Esophagus squamous epithelium (tissue), 5 donors: ENCODE data around the gene NMNAT3. TPM values are rescaled to one million over a fixed set of nuclear protein-coding genes. Genes with fewer than 3 reads are reported as not detected.

Experiments
- DNase-seq: peaks from one replicate; lab custom pipeline; 2025; lab: John Stamatoyannopoulos, UW
- H3K27ac ChIP-seq, 4 donors: fragments of 200-600 bp; sonication (generic); one replicate each; pipeline ENCODE4 v1.5.1; 2016 to 2019; ENCODE audit warnings: mild to moderate bottlenecking in 1 of 4
- H3K27me3 ChIP-seq, 4 donors: fragments of 200-600 bp; sonication (generic); 1 replicate in 3 of 4; 2 replicates in 1 of 4; pipeline versions ENCODE4 v1.5.1 to v1.6.0; 2017 to 2021; ENCODE audit warnings: antibody characterized with exemption in 1 of 4
- H3K36me3 ChIP-seq, 3 donors: fragments of 200-600 bp; sonication (generic); one replicate each; pipeline ENCODE4 v1.5.1; 2016 to 2019
- H3K4me1 ChIP-seq, 3 donors: fragments of 200-600 bp; sonication (generic); one replicate each; pipeline ENCODE4 v1.5.1; 2017 to 2019
- H3K4me3 ChIP-seq, 4 donors: fragments of 200-600 bp; sonication (generic); 1 replicate in 3 of 4; 2 replicates in 1 of 4; pipeline ENCODE4 v1.5.1; 2016 to 2019; ENCODE audit warnings: mild to moderate bottlenecking in 2 of 4, moderate library complexity in 1 of 4
- H3K9me3 ChIP-seq, 3 donors: fragments of 200-600 bp; sonication (generic); one replicate each; pipeline ENCODE4 v1.5.1; 2016 to 2019
- CTCF ChIP-seq, 6 experiments: fragments of 450-650 bp in 4 of 6; fragments of 200-600 bp in 2 of 6; sonication (generic) in 2 of 6; IDR thresholded peaks; one replicate each; pipeline ENCODE4 v1.5.1; 2016 to 2019; ENCODE audit warnings: antibody characterized with exemption in 6 of 6, mild to moderate bottlenecking in 4 of 6, moderate library complexity in 4 of 6
- POLR2A ChIP-seq, 4 donors: fragments of 450-650 bp; IDR thresholded peaks; one replicate each; pipeline ENCODE4 v1.6.1; 2017; ENCODE audit warnings: antibody characterized with exemption in 4 of 4, mild to moderate bottlenecking in 4 of 4, moderate library complexity in 3 of 4
- WGBS, 2 donors: methylation state at CpG; one replicate each; pipeline ENCODE4 v1.1.5; 2018; 5-methylcytosine and 5-hydroxymethylcytosine counted together
- intact Hi-C: fragments of 100-400 bp; cut with DNase I; formaldehyde crosslinking; loops from one replicate; pipeline ENCODE4 v1.15.0; 2022
- total RNA-seq, 4 donors: library from RNA; depleted of rRNA; stranded (reverse); fragments of >200 nt; gene quantifications; one replicate each; pipeline ENCODE4 v1.1.0, GENCODE V29; 2016
- donor health status: DM: yes; HTN: yes; CAD: no.

Gene NMNAT3
- total RNA-seq, 4 donors from 2014 or later, result 7.6 to 11.6 (median 9.4) TPM

- no peaks in the 10 kb centered on the region for H3K4me1 ChIP-seq
- DNase-seq, result no peak
- intact Hi-C loops, result no loop called here
- H3K27ac ChIP-seq, result no peak overlapping the region
- H3K9me3 ChIP-seq, result no peaks in the 10 kb centered on the region
- 56 to 100% methylated on average over 2 of the region's 2 CpGs for WGBS, 2 donors
- H3K36me3 ChIP-seq, result no peaks in the 10 kb centered on the region
- no peak for TF ChIP-seq CTCF (IDR thresholded peaks at IDR 0.05)
- no peak for TF ChIP-seq POLR2A (IDR thresholded peaks at IDR 0.05)
- H3K4me3 ChIP-seq, result no peak overlapping the region
- H3K27me3 ChIP-seq, result no peaks in the 10 kb centered on the region
Observed at GRCh38 chr3:139715166-139715565, 37.4 kb upstream of the NMNAT3 start.

- no peaks in the 10 kb centered on the region for H3K36me3 ChIP-seq
- no peaks in the 10 kb centered on the region for H3K27me3 ChIP-seq
- 47 to 58% methylated on average over 3 of the region's 3 CpGs for WGBS, 2 donors
- H3K4me1 ChIP-seq, result no peaks in the 10 kb centered on the region
- TF ChIP-seq POLR2A (IDR thresholded peaks at IDR 0.05) (no peak), CTCF (IDR thresholded peaks at IDR 0.05) (no peak)
- intact Hi-C loops, result no loop called here
- no peak overlapping the region for H3K4me3 ChIP-seq
- no peak overlapping the region for H3K27ac ChIP-seq
- no peaks in the 10 kb centered on the region for H3K9me3 ChIP-seq
- DNase-seq, result no peak
Observed at GRCh38 chr3:139710212-139710611, 32.4 kb upstream of the NMNAT3 start.

GRCh38 chr3:139705631-139706030 lies 27.9 kb upstream of the NMNAT3 start:
- H3K27ac ChIP-seq, result no peak overlapping the region
- TF ChIP-seq CTCF (IDR thresholded peaks at IDR 0.05) (no peak), POLR2A (IDR thresholded peaks at IDR 0.05) (no peak)
- H3K27me3 ChIP-seq, result peaks cover 0 to 21% (median 0%) of the 10 kb centered on the region in 4 donors
- no peak for DNase-seq
- 78 to 83% methylated on average over 3 of the region's 3 CpGs for WGBS, 2 donors
- intact Hi-C loops, result no loop called here
- H3K4me1 ChIP-seq, result no peaks in the 10 kb centered on the region
- H3K9me3 ChIP-seq, result no peaks in the 10 kb centered on the region
- no peaks in the 10 kb centered on the region for H3K36me3 ChIP-seq
- H3K4me3 ChIP-seq, result no peak overlapping the region

GRCh38 chr3:139696314-139696604 lies 18.5 kb upstream of the NMNAT3 start:
- Histone ChIP-seq H3K4me1 (no peaks in the 10 kb centered on the region), H3K4me3 (no peak overlapping the region), H3K27ac (no peak overlapping the region), H3K9me3 (no peaks in the 10 kb centered on the region), H3K36me3 (no peaks in the 10 kb centered on the region), H3K27me3 (peaks cover 0 to 18% (median 0%) of the 10 kb centered on the region in 4 donors)
- WGBS, 2 donors, result 93 to 100% methylated on average over 2 of the region's 2 CpGs
- TF ChIP-seq CTCF (IDR thresholded peaks at IDR 0.05) (no peak), POLR2A (IDR thresholded peaks at IDR 0.05) (no peak)
- intact Hi-C loops, result no loop called here
- DNase-seq, result no peak

- TF ChIP-seq POLR2A (IDR thresholded peaks at IDR 0.05) (no peak), CTCF (IDR thresholded peaks at IDR 0.05) (no peak)
- H3K4me1 ChIP-seq, result no peaks in the 10 kb centered on the region
- H3K27me3 ChIP-seq, result peaks cover 0 to 18% (median 0%) of the 10 kb centered on the region in 4 donors
- H3K36me3 ChIP-seq, result no peaks in the 10 kb centered on the region
- no peaks in the 10 kb centered on the region for H3K9me3 ChIP-seq
- WGBS, 2 donors, result 42 to 47% methylated on average over 6 of the region's 6 CpGs
- no peak overlapping the region for H3K27ac ChIP-seq
- intact Hi-C loops, result no loop called here
- no peak overlapping the region for H3K4me3 ChIP-seq
- DNase-seq, result no peak
Observed at GRCh38 chr3:139695426-139696313, 17.9 kb upstream of the NMNAT3 start.
